ENCODE data around the gene AATK.

Gene AATK

GRCh38 chr17:81179861-81180260 is 13.8 kb upstream of the AATK start:
- no peak for DNase-seq

DNA sequence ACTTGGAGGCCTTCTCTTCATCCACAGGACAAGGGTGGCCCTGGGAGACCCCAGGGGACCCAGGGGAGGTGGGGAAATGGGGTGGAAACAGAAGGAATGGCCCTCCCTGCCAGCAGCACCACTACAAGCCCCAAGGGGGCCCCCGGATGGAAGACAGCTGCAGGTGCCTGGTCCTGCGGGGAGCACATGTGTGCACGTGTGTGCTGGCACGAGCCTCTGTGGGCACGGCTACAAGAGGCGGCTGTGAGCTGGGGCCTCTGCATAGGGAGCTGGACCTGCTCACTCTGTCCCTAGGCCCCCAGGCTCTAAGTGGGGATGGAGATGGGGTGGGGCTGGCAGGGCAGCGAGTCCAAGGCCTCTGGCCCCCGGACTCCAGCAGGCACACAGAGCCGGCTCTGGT is 13.2 kb upstream of the AATK start:
- no peak for DNase-seq

DNA sequence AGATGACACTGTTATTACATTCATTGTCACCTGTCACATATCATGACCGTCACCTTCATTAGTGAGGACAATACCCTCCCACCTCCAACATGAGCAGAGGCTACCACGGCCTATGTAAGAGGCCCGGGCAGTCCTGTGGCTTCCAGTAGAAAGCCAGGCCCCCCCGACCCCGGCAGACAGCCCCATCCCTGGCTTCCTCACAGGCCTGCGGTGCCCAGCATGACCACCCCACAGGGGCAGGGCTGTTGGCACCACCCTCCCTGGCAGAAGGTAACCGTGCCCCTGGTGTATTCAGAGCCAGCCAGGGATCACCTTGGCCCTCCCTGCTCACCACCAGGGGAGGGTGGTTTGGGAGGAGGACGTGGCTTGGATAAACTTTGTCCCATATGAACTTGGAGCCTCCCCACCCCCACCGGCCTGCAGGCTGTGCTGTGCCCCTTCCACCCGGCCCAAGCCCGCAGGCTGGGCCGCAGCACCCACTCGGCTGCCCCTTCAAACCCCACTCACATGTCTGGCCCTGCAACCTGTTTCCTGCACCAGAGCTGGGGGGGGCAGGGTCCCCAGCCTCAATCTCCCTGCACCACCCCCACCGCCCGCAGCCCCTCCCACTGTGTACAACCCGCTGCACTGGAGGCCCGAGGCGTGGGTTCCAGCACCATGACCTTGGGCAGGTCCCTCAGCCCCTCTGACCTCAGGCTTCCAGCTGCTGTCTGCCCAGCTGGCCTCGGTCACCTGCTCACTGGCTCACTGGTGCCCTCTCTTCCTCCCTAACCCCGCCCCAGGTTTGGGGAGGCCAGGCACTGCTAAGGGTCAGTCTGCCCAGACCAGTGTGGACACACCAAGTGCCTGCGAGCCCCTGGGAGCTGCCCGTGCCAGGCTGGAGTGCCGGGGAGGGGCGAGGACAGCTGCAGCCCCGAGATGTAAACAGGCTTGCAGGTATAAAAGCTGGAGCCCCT is 12.4 kb upstream of the AATK start:
- no peak for DNase-seq

DNA sequence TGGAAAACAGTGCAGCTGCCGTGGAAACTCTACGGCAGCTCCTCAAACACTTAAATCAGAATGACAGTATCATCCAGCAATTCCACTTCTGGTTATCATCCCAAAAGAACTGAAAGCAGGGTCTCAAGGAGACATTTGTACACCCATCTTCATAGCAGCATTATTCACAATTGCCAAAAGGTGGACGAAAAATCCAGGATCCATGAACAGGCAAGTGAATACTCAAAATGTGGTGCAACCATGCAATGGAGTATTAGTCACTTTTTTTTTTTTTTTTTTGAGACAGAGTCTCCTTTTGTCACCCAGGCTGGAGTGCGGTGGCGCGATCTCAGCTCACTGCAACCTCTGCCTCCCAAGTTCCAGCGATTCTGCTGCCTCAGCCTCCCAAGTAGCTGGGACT is 10.6 kb upstream of the AATK start:
- no peak for DNase-seq

DNA sequence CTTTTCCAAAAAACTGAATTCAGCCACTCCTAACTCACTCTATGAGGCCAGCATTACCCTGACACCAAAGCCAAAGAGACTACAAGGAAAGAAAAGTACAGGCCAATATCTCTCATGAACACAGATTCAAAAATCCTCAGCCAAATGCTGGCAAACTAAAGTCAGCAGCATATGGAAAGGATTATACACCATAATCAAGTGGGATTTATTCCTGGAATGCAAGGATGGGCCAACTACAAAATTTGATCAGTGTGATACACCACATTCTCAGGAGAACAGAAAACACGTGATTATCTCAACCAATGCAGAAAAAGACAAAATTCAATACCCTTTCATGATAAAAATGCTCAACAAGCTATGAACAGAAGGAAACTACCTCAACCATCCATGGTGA is 7.7 kb upstream of the AATK start:
- DNase-seq: no peak

GRCh38 chr17:81173052-81173761 is 7.2 kb upstream of the AATK start:
- no peak for DNase-seq

- no peak for DNase-seq
Observed at GRCh38 chr17:81171941-81172340, 5.9 kb upstream of the AATK start.

DNA sequence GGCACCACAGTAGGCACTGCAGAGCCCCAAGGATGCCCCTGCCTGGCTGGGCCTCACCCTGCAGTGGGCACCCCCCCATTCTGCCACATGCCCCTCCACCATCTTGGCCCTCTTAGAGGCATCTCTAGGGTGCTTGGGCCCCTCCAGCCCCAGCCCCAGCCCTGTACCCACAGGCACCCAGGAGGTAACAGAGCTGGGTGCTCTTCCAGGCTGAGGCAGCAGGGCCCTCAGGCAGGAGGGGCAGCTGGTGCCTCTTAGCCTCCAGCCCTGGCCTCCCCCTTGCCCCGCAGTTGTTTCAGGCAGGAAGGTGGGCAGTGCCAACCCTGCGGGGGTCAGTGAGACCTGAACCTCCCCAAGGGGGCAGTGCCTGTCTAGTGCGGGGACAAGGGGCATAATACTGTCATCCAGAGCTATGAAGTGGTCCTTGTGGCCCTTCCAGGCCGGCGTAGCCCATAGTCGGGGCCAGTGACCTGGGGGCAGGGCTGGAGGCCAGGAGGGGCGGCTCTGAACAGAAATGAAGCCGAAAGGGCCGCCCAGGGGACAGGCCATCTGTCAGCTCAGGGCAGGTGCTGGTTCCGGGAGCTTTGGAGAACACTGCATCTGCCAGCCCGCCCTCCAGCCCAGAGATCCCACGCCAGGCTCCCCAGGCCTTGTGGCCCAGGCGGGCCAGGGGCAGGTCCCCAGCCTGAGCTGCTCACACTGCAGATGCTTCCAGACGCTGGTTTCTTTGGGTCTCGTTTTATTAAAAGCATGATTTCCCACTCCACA is 4.9 kb upstream of the AATK start:
- no peak for DNase-seq

DNA sequence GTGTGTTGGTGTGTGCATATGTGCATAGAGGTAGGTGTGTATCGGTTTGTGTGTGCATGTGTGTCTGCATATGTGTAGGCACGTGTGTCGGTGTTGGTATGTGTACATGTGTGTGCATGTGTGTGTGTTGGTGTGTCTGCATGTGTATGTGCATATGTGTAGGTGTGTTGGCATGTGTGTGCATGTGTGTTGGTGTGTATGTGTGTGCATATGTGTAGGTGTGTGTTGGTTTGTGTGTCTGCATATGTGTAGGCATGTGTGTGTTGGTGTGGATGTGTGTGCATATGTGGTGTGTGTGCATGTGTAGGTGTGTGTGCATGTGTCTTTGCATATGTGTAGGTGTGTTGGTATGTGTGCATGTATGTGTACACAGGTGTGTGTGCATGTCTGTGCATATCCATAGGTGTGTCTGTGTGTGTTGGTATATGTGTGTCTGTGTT is 3.9 kb upstream of the AATK start:
- DNase-seq: no peak

GRCh38 chr17:81167638-81168037 is 1.6 kb upstream of the AATK start:
- DNase-seq: no peak

DNA sequence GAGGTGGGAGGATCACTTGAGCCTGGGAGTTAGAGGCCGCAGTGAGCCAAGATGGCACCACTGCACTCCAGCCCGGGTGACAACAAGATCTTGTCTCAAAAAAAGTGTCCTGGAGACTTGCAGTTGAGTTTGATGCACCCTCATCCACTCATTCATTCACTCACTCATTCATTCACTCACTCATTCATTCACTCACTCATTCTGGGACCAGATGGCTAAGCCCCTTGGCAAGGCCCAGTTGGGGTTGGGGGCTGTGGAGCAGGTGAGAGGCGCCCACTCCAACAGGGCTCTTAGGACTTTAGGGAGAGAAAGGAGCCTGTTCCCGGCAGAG is 1.1 kb upstream of the AATK start:
- DNase-seq: no peak

DNA sequence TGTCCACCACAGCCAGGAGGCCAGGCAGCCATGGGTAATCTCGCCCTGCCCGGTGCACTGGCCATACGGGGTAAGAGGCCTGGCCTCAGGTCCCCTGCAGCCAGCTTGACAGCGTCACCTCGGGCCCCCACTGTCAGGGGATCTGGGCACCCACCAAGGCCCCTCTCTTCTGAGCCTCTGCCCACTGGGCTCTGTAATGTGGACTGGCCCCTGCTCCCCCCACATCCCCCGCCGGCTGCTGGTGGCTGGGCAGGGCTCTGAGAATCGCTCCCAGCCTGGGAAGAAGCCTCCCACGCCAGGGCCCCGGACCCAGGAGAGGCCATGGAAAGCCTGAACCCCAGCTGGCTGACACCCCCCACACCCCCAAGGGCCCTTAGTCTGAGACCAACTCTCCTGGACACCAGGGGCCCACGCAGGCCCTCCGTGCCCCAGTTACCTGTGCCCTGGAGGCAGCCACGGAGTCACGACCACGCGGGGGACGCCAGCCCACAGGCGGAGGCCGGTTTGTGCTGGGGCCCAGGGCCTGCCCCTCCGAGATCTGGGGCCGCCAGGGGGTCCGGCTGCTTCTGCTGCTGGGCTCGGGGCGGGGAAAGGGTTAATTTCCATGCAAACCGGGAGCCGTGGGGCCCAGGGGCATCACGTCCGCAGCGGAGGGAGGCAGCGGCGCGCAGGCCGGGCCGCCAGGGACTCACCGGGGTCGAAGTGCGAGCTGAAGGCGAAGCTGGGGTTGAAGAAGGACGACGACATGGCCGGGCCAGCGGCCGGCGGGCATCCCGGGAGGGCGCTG is 582 bp downstream of the AATK start, which contains the start of gene PVALEF:
PVALEF (plus strand) TSS at position 262 of the 787 bp plus-strand sequence. CDS start 15,720 bp downstream, outside the sequence.
- DNase-seq: no peak

- no peak for DNase-seq
Observed at GRCh38 chr17:81164371-81165245, 1.4 kb downstream of the AATK start.

DNA sequence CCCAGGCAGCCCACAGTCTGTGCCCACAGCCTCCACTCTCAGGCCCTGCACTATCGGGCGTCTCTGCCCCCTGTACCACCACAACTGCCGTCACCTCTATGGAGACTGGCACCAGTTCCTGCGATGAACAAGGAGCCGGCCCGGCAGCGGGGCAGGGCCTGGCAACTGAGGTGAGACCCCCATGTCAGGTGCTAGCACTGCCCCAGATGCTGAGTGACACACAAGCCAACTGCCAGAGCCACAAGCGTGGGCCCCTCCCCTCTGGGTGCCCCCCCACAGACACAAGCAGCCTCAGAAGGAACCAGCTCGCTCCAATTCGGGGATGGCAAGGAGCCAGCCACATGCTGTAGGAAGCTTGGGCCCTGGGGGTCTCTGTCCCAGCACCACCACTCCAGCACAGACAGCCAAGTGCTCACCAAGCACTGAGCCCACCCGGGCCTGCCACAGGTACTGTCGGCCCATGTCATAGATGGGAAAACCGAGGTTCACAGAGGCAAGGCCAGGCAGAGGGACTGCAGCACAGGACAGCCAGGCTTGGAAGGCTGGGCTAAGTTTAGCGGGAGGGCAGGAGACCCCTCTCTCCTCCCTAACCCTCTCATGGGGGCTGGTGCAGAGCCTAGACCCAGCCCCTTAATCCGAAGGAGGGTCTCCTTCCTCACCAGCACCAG is 2.2 kb downstream of the AATK start:
- DNase-seq: no peak

DNA sequence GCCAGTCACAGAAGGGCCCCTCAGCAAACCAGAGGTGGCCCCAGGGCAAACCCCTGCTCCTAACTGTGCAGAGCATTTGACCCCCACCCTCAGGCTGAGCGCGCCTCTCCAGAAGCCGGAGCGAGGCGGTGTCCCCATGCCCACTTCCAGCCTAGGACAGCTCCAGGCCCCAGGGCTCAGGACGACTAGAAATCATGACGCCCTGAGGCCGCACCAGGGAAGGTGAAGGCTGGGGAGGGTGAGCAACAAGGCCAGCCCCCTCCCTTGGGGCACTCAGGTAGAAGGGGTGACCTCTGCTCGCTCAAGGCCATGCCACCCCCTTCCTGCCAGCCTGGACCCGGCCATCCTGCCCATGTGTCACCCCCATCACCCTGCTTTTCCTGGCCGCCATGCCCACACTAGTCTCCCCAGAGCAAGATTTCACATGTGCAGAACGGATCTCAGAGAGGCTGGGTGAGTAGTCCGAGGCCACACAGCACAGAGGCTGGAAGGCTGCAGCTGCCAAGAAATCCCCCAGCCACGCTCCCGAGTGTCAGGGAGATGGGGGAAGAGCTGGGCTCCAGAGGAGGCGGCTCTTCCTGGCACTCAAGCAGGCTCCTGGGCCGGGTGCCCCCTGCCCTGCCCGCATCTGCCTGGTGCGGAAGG is 2.8 kb downstream of the AATK start:
- DNase-seq: no peak

DNA sequence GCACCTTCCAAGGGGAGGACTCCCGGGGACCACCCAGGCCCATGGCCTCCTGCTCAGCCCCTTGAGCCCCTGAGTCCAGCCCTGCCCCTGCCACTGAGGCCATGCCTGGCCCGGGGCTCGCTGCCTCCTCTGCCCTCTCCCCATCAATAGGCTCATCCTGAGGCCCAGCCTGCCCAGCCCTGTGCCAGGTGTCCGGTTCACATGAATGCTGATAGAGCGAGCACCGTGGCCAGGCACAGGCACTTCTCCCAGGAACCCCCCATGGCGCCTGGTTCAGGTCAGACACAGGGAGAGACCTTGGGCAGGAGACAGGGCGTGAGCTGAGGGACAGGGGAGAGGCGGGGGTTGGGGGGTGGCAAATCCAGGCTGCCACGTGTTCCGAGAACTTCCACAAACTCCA is 3.5 kb downstream of the AATK start:
- DNase-seq: no peak

- no peak for DNase-seq
Observed at GRCh38 chr17:81161972-81162371, 4.0 kb downstream of the AATK start.

DNA sequence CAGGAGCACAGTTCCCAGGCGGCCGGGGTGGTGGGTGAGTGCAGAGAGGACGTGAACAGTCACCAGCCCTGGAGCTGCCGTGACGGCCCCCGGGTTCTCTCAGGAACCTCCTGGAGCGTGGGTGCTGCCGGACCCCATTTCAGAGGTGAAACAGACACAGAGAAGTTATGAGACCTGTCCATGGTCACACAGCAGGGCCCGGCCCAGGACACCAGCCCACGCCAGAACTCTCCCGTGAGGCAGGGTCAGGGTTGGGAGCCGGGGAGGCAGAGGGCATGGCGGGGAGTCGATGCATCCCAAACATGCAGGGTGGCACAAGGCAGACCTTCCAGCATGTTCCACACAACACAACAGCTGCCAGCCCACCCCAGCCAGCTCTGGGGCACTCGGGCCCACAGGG is 4.5 kb downstream of the AATK start:
- DNase-seq: no peak

DNA sequence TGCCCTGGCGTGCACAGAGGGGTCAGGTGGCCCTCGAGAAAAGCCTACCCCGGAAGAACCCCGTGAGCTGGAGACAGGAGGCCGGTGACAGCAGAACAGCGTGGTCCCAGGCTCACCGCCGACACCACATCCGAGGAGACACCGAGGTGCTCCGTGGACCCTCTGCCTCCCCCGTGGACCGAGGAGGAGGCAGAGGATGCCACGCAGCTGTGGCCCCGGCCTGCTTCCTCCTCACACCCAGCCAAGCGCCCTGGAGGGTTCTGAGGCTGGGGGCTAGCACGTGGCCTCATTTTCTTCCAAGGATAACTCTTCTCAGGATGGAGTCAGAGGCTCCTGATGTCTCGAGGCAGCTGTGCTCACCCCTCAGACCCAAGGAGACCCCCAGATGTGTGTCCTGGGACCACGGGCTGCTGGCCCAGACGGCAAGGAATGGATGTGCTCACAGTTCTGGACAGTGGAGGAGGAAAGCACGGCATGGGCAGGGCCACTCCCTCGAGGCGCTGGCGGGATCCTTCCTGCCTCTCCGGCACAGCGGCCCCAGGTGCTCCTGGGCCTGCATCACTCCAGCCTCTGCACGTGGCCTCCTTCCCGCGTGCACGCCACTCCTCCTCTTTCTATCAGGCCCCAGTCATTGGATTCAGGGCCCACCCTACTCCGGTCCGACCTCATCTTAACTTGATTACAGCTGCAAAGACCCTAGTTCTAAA is 5.1 kb downstream of the AATK start:
- no peak for DNase-seq

- no peak for DNase-seq
Observed at GRCh38 chr17:81160306-81160705, 5.7 kb downstream of the AATK start.
